Gastrocnemius medialis (tissue), 4 donors: Measurements from ENCODE around the gene ITGB5. TPM values are rescaled to one million over a fixed set of nuclear protein-coding genes. Genes with fewer than 3 reads are reported as not detected.

Experiments used
- ATAC-seq, 2 donors: fragments of 150-250 bp; one replicate each; pipeline ENCODE4 v1.9.1; 2016
- DNase-seq, 2 donors: peaks; one replicate each; pipeline ENCODE4 v3.0.0-alpha.2; 2019
- H3K27ac ChIP-seq, 4 donors: fragments of 200-600 bp; sonication (generic); 1 replicate in 1 of 4; 2 replicates in 3 of 4; pipeline ENCODE4 v1.5.1; 2016 to 2018; ENCODE audit warnings: mild to moderate bottlenecking in 2 of 4, moderate library complexity in 1 of 4
- H3K27me3 ChIP-seq, 3 donors: fragments of 200-600 bp; sonication (generic) in 2 of 3; 1 replicate in 1 of 3; 2 replicates in 2 of 3; pipeline versions ENCODE4 v1.5.1 to v1.6.0; 2016 to 2019; ENCODE audit warnings: mild to moderate bottlenecking in 1 of 3, moderate library complexity in 1 of 3
- H3K36me3 ChIP-seq, 2 donors: fragments of 200-600 bp; sonication (generic) in 1 of 2; one replicate each; pipeline ENCODE4 v1.5.1; 2017 to 2018
- H3K4me1 ChIP-seq, 2 donors: fragments of 200-600 bp; sonication (generic) in 1 of 2; one replicate each; pipeline ENCODE4 v1.5.1; 2016 to 2017; ENCODE audit warnings: mild to moderate bottlenecking in 2 of 2
- H3K4me3 ChIP-seq, 4 donors: fragments of 200-600 bp; sonication (generic) in 3 of 4; 1 replicate in 1 of 4; 2 replicates in 3 of 4; pipeline ENCODE4 v1.5.1; 2016 to 2019; ENCODE audit warnings: mild to moderate bottlenecking in 2 of 4
- H3K9me3 ChIP-seq, 3 donors: fragments of 200-600 bp; sonication (generic) in 2 of 3; 1 replicate in 1 of 3; 2 replicates in 2 of 3; pipeline ENCODE4 v1.5.1; 2016 to 2019
- CTCF ChIP-seq, 5 experiments: fragments of 450-650 bp in 3 of 5; fragments of 200-600 bp in 2 of 5; sonication (generic) in 2 of 5; IDR thresholded peaks in 4 of 5; conservative IDR thresholded peaks in 1 of 5; 1 replicate in 4 of 5; 2 replicates in 1 of 5; pipeline ENCODE4 v1.5.1; 2016 to 2019; ENCODE audit warnings: antibody characterized with exemption in 5 of 5, mild to moderate bottlenecking in 3 of 5, moderate library complexity in 3 of 5
- POLR2A ChIP-seq, 2 donors: fragments of 450-650 bp; IDR thresholded peaks; one replicate each; pipeline ENCODE4 v1.6.1; 2017; ENCODE audit warnings: antibody characterized with exemption in 2 of 2, mild to moderate bottlenecking in 2 of 2, moderate library complexity in 2 of 2
- in situ Hi-C, 4 donors: fragments of 200-750 bp; cut with MboI; loops; one replicate each; pipeline versions ENCODE4 v1.15.0 to v1.8.0; 2017; ENCODE audit warnings: low sequenced_read_pairs in 4 of 4
- intact Hi-C: fragments of 100-400 bp; cut with DNase I; formaldehyde crosslinking; loops from one replicate; pipeline ENCODE4 v1.15.1; 2023; ENCODE audit warnings: low total_unique reads
- total RNA-seq, 4 donors: library from RNA; depleted of rRNA; stranded (reverse); fragments of >200 nt; gene quantifications; one replicate each; pipeline versions ENCODE4 v1.1.0 to v1.2.3, GENCODE V29; 2016

Gene ITGB5
- total RNA-seq, 4 donors from 2014 or later: 35.2 to 101 (median 71.3) TPM

- no peak overlapping the region for H3K27ac ChIP-seq
- no peaks in the 10 kb centered on the region for H3K27me3 ChIP-seq
- peak; percentile 30 to 50 for ATAC-seq
- intact Hi-C loops: loop anchor here (5.0 kb wide), 2 partner anchors 234 to 509 kb away; no protein-coding TSS in a partner anchor
- H3K9me3 ChIP-seq: no peaks in the 10 kb centered on the region
- TF ChIP-seq CTCF (IDR thresholded peaks at IDR 0.05 in 4 of 5, conservative IDR thresholded peaks at IDR 0.05 in 1 of 5) (peak in 4 of 5 experiments; percentile 35 to 65 (median 52)), POLR2A (IDR thresholded peaks at IDR 0.05) (no peak)
- H3K4me3 ChIP-seq: no peak overlapping the region
- in situ Hi-C loops: loop anchor here in 1 of 4 donors (10.0 kb wide), 2 partner anchors 236 to 506 kb away; no protein-coding TSS in a partner anchor
- no peaks in the 10 kb centered on the region for H3K36me3 ChIP-seq
- peak in 1 of 2 donors; percentile 35 for DNase-seq
- H3K4me1 ChIP-seq: peaks cover 9 to 14% of the 10 kb centered on the region in 2 donors
Measured at GRCh38 chr3:124928333-124929202, 41.4 kb upstream of the ITGB5 start.

GRCh38 chr3:124927574-124928045 lies 40.4 kb upstream of the ITGB5 start:
- Histone ChIP-seq H3K27me3 (no peaks in the 10 kb centered on the region), H3K9me3 (no peaks in the 10 kb centered on the region), H3K27ac (no peak overlapping the region), H3K4me3 (no peak overlapping the region), H3K36me3 (no peaks in the 10 kb centered on the region), H3K4me1 (peaks cover 9 to 14% of the 10 kb centered on the region in 2 donors)
- in situ Hi-C loops (loop anchor here in 1 of 4 donors (10.0 kb wide), 2 partner anchors 237 to 507 kb away; no protein-coding TSS in a partner anchor), intact Hi-C loops (loop anchor here (5.0 kb wide), 2 partner anchors 235 to 510 kb away; no protein-coding TSS in a partner anchor)
- no peak for TF ChIP-seq CTCF (IDR thresholded peaks at IDR 0.05 in 4 of 5, conservative IDR thresholded peaks at IDR 0.05 in 1 of 5)
- TF ChIP-seq POLR2A (IDR thresholded peaks at IDR 0.05): no peak
- ATAC-seq: no peak
- no peak for DNase-seq

- TF ChIP-seq CTCF (IDR thresholded peaks at IDR 0.05 in 4 of 5, conservative IDR thresholded peaks at IDR 0.05 in 1 of 5) (no peak), POLR2A (IDR thresholded peaks at IDR 0.05) (no peak)
- Histone ChIP-seq H3K36me3 (no peaks in the 10 kb centered on the region), H3K27me3 (no peaks in the 10 kb centered on the region), H3K4me1 (peaks cover 9 to 14% of the 10 kb centered on the region in 2 donors), H3K9me3 (no peaks in the 10 kb centered on the region), H3K4me3 (no peak overlapping the region), H3K27ac (no peak overlapping the region)
- DNase-seq: no peak
- ATAC-seq: no peak
- intact Hi-C loops: loop anchor here (5.0 kb wide), 2 partner anchors 236 to 511 kb away; no protein-coding TSS in a partner anchor
- in situ Hi-C loops: loop anchor here in 1 of 4 donors (10.0 kb wide), 2 partner anchors 238 to 508 kb away; no protein-coding TSS in a partner anchor
Measured at GRCh38 chr3:124926426-124927101, 39.4 kb upstream of the ITGB5 start.

GRCh38 chr3:124924741-124925140 lies 37.6 kb upstream of the ITGB5 start:
- in situ Hi-C loops (loop anchor here in 2 of 4 donors (10.0 to 25.0 kb wide), 3 partner anchors 240 to 510 kb away; no protein-coding TSS in a partner anchor), intact Hi-C loops (loop anchor here (5.0 kb wide), 2 partner anchors 238 to 513 kb away; no protein-coding TSS in a partner anchor)
- no peak overlapping the region for H3K27ac ChIP-seq
- no peaks in the 10 kb centered on the region for H3K27me3 ChIP-seq
- no peak overlapping the region for H3K4me3 ChIP-seq
- peaks cover 6 to 8% of the 10 kb centered on the region in 2 donors for H3K4me1 ChIP-seq
- TF ChIP-seq POLR2A (IDR thresholded peaks at IDR 0.05) (no peak), CTCF (IDR thresholded peaks at IDR 0.05 in 4 of 5, conservative IDR thresholded peaks at IDR 0.05 in 1 of 5) (no peak)
- no peaks in the 10 kb centered on the region for H3K36me3 ChIP-seq
- no peak for DNase-seq
- ATAC-seq: no peak
- no peaks in the 10 kb centered on the region for H3K9me3 ChIP-seq
